ENCODE measurements around the gene AP3D1. TPM values are rescaled to one million over a fixed set of nuclear protein-coding genes. Genes with fewer than 3 reads are reported as not detected.

AP3D1 gene
- total and polyA plus RNA-seq, 9 of the 15 experiments (the other 6 are each of a cell fraction or from before 2014, with no cell fraction given), result 1.2 to 86.1 (median 35.9) TPM

GRCh38 chr19:2115911-2116426, 35.4 kb downstream of the AP3D1 start:
- peaks cover 0 to 17% of the 10 kb centered on the region in 2 experiments; a peak in 1 of 5 replicates for H3K4me1 ChIP-seq (replicated peaks in 1 of 2; ENCODE audit: control insufficient read depth in 2 of 2, insufficient read depth in 2 of 2, low read length in 2 of 2)
- no TSS peak for BruUV-seq (replicated peaks)
- FAIRE-seq, result no peak
- no peaks in the 10 kb centered on the region; a peak in 1 of 5 replicates for H3K27me3 ChIP-seq (ENCODE audit: control insufficient read depth in 2 of 2, insufficient read depth in 2 of 2, low read length in 2 of 2)
- TF ChIP-seq PRDM10 (IDR thresholded peaks at IDR 0.05; ENCODE audit: partially characterized antibody) (no peak), ZNF785 (CRISPR knock-in tag; IDR thresholded peaks at IDR 0.05) (no peak), SREBF1 (IDR thresholded peaks at IDR 0.05; ENCODE audit: borderline replicate concordance, low read depth, low read length) (no peak), TGIF2 (CRISPR knock-in tag; IDR thresholded peaks at IDR 0.05) (no peak), FOXK1 (CRISPR knock-in tag; IDR thresholded peaks at IDR 0.05; ENCODE audit: borderline replicate concordance) (no peak), IFI16 (CRISPR knock-in tag; IDR thresholded peaks at IDR 0.05) (no peak), MTA2 (IDR thresholded peaks at IDR 0.05; ENCODE audit: low read depth) (no peak)
- ChIA-PET POLR2A (interaction anchor here (0.5 to 1.1 kb wide), 5 partner anchors 8 to 204 kb away, joined by 3 to 5 read pairs (median 4); no protein-coding TSS in a partner anchor), CTCF (ENCODE audit: low intra/inter-chr PET ratio) (no interaction called here)
- H3K4me2 ChIP-seq (ENCODE audit: insufficient read depth, low read length), result no peak overlapping the region
- intact Hi-C loops (cut with micrococcal nuclease), result no loop called here
- H3K36me3 ChIP-seq (ENCODE audit: control insufficient read depth, insufficient read depth, low read length), result peaks cover 95% of the 10 kb centered on the region
- no peak overlapping the region for H3K27ac ChIP-seq (ENCODE audit: extremely low read depth, low read depth, low read length)
- in situ Hi-C loops (cut with MboI), result no loop called here
- 91% methylated on average over 21 of the region's 24 CpGs for WGBS (ENCODE audit: insufficient coverage, low coverage, missing lambda C conversion rate)
- no peaks in the 10 kb centered on the region; the same call in 1 of the 2 replicates for H4K20me1 ChIP-seq (replicated peaks; ENCODE audit: control insufficient read depth, insufficient read depth, low read length)
- H3K79me2 ChIP-seq (ENCODE audit: control insufficient read depth, insufficient read depth, low read length), result no peaks in the 10 kb centered on the region
- no peak overlapping the region for H3K9ac ChIP-seq (ENCODE audit: insufficient read depth in 1 of 2, low read depth in 2 of 2, low read length in 2 of 2)
- H2AFZ ChIP-seq (ENCODE audit: low read depth, low read length), result no peak overlapping the region
- DNase-seq (ENCODE audit: extremely low read depth in 1 of 4, low spot score in 3 of 4), result no peak
- H3K9me3 ChIP-seq (replicated peaks; ENCODE audit: control insufficient read depth, insufficient read depth, low read depth, low read length), result no peaks in the 10 kb centered on the region
- no peaks in the 10 kb centered on the region for H3K9me1 ChIP-seq (ENCODE audit: control insufficient read depth, insufficient read depth, low read length)
- no peak for ATAC-seq
- H3K4me3 ChIP-seq, result no peak overlapping the region
